Epithelial cell of proximal tubule (primary cell): ENCODE measurements around the gene LRRC72. TPM values are rescaled to one million over a fixed set of nuclear protein-coding genes. Genes with fewer than 3 reads are reported as not detected.
"Not testable (repeated sequence)": the region's sequence is repeated elsewhere in the genome, so short reads cannot be mapped to it uniquely, and the experiment has no call there.

Experiments used
- DNase-seq: peaks from one replicate; pipeline ENCODE4 v3.0.0-alpha.2; 2011; ENCODE audit warnings: low read depth
- H3K4me3 ChIP-seq: 2 replicates; pipeline ENCODE4 v1.5.1; 2011; ENCODE audit warnings: low read depth, mild to moderate bottlenecking, low read length
- CTCF ChIP-seq: conservative IDR thresholded peaks from 2 replicates; pipeline ENCODE4 v1.5.1; 2012; ENCODE audit warnings: low read depth, mild to moderate bottlenecking, low read length
- total RNA-seq: library from RNA; depleted of rRNA; stranded (reverse); fragments of >200 nt; gene quantifications from 2 replicates; pipeline ENCODE4 v1.2.3, GENCODE V29; 2015

Gene LRRC72
- total RNA-seq, 1 donor from 2014 or later, result not detected

GRCh38 chr7:16509829-16510228 lies 16.8 kb upstream of the LRRC72 start:
- TF ChIP-seq CTCF, result no peak
- no peak overlapping the region for H3K4me3 ChIP-seq
- DNase-seq, result no peak

- no peak overlapping the region for H3K4me3 ChIP-seq
- DNase-seq, result no peak
- TF ChIP-seq CTCF, result no peak
These were observed 15.3 kb upstream of the LRRC72 start for GRCh38 chr7:16511314-16511713.

DNA sequence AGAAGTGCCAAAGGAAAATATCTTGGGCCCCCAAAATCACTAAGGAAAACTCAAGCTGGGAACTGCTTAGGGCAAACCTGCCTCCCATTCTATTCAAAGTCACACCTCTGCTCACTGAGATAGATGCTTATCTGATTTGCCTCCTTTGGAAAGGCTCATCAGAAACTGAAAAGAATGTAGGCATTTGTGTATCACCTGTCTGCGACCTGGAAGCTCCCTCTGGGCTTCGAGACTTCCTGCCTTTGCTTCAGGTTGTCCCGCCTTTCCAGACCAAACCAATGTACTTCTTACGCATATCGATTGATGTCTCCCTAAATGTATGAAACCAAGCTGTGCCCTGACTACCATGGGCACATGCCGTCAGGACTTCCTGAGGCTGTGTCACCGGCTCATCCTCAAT lies 14.5 kb upstream of the LRRC72 start:
- no peak for DNase-seq
- no peak for TF ChIP-seq CTCF
- no peak overlapping the region for H3K4me3 ChIP-seq

GRCh38 chr7:16514271-16514670 lies 12.4 kb upstream of the LRRC72 start:
- TF ChIP-seq CTCF, result no peak
- DNase-seq, result no peak
- no peak overlapping the region for H3K4me3 ChIP-seq

- no peak overlapping the region for H3K4me3 ChIP-seq
- DNase-seq, result no peak
- no peak for TF ChIP-seq CTCF
These were observed 11.9 kb upstream of the LRRC72 start for GRCh38 chr7:16514729-16515128.

GRCh38 chr7:16515785-16516685 lies 10.6 kb upstream of the LRRC72 start:
- no peak for DNase-seq
- TF ChIP-seq CTCF, result no peak
- no peak overlapping the region for H3K4me3 ChIP-seq

GRCh38 chr7:16519985-16520384 lies 6.6 kb upstream of the LRRC72 start:
- not testable (repeated sequence) for H3K4me3 ChIP-seq, DNase-seq
